Smooth muscle cell (in vitro differentiated cells): ENCODE data around the gene ANKRD6. TPM values are rescaled to one million over a fixed set of nuclear protein-coding genes. Genes with fewer than 3 reads are reported as not detected.

ENCODE experiments used
- DNase-seq: peaks from one replicate; lab custom pipeline; 2025; ENCODE audit not compliant: unreplicated experiment; lab: John Stamatoyannopoulos, UW
- H2AFZ ChIP-seq: fragments of 200-600 bp; sonication (generic); 2 replicates; pipeline ENCODE4 v1.6.0; 2016; ENCODE audit warnings: antibody characterized with exemption, low read depth, mild to moderate bottlenecking
- H3F3A ChIP-seq: fragments of 200-600 bp; sonication (generic); 2 replicates; pipeline ENCODE4 v1.6.0; 2017; ENCODE audit warnings: antibody characterized with exemption, low read depth
- H3K27ac ChIP-seq: fragments of 200-600 bp; sonication (generic); 2 replicates; pipeline ENCODE4 v1.5.1; 2016; ENCODE audit warnings: low read depth, mild to moderate bottlenecking
- H3K27me3 ChIP-seq: fragments of 200-600 bp; sonication (generic); 2 replicates; pipeline ENCODE4 v1.6.1; 2016; ENCODE audit warnings: low read depth, mild to moderate bottlenecking
- H3K36me3 ChIP-seq: fragments of 200-600 bp; sonication (generic); 2 replicates; pipeline ENCODE4 v1.5.1; 2016; ENCODE audit warnings: low read depth
- H3K4me1 ChIP-seq: fragments of 200-600 bp; sonication (generic); 2 replicates; pipeline ENCODE4 v1.5.1; 2016; ENCODE audit warnings: low read depth
- H3K4me2 ChIP-seq: fragments of 200-600 bp; sonication (generic); 2 replicates; pipeline ENCODE4 v1.6.0; 2016; ENCODE audit warnings: mild to moderate bottlenecking
- H3K4me3 ChIP-seq: fragments of 200-600 bp; sonication (generic); 2 replicates; pipeline ENCODE4 v1.5.1; 2016; ENCODE audit warnings: mild to moderate bottlenecking
- H3K79me2 ChIP-seq: fragments of 200-600 bp; sonication (generic); 2 replicates; pipeline ENCODE4 v1.6.0; 2016; ENCODE audit warnings: low read depth, mild to moderate bottlenecking
- H3K9ac ChIP-seq: fragments of 200-600 bp; sonication (generic); 2 replicates; pipeline ENCODE4 v1.6.0; 2016; ENCODE audit warnings: low read depth
- H3K9me3 ChIP-seq: fragments of 200-600 bp; sonication (generic); replicated peaks from 2 replicates; pipeline ENCODE4 v1.5.1; 2016; ENCODE audit warnings: low read depth
- H4K20me1 ChIP-seq: fragments of 200-600 bp; sonication (generic); 2 replicates; pipeline ENCODE4 v1.6.0; 2016; ENCODE audit warnings: low read depth
- CTCF ChIP-seq: fragments of 200-600 bp; sonication (generic); IDR thresholded peaks from 2 replicates; pipeline ENCODE4 v1.5.1; 2017; ENCODE audit warnings: borderline replicate concordance, mild to moderate bottlenecking, antibody characterized with exemption; ENCODE audit not compliant: insufficient read depth, poor library complexity, severe bottlenecking
- WGBS: methylation state at CpG from one replicate; pipeline ENCODE4 v1.1.7; 2016; ENCODE audit warnings: low lambda C conversion rate; 5-methylcytosine and 5-hydroxymethylcytosine counted together
- polyA plus RNA-seq: library from polyadenylated mRNA; unstranded; fragments of >200 nt; fragmentation: Nextera tagmentation; extraction: Ambion mirVana; gene quantifications from 2 replicates; pipeline ENCODE4 v1.2.1, GENCODE V29; 2016
- total RNA-seq: library from RNA; depleted of rRNA; stranded (reverse); fragments of >200 nt; gene quantifications from 2 replicates; pipeline ENCODE4 v1.2.3, GENCODE V29; 2014

The ANKRD6 gene
- total and polyA plus RNA-seq, 2 experiments from 2014 or later: 5.2 to 10.7 TPM

DNA sequence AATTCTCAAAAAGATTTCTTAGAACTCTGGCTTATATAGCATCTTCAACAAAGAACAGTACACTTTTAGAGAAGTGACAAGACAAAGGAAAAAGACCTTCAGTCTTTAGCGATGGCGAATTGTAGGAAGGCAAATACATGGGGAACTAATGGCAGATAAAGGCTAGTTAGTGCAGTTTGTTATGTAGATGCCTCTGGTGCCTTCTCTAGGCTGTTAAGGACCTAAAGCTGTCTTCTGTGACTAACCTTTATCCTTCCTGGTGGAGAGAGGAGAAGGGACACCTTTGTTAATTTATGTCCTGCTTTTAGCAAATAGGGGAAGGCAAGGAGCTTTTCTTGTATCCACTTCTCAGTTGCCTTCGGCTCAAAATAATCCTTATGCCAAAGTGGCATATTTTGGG, 7.2 kb downstream of the ANKRD6 start:
- H3K9me3 ChIP-seq: no peaks in the 10 kb centered on the region
- H3F3A ChIP-seq: no peaks in the 10 kb centered on the region
- no peak for TF ChIP-seq CTCF
- WGBS: 84% methylated on average over 3 of the region's 3 CpGs
- H3K4me3 ChIP-seq: no peak overlapping the region
- H3K27me3 ChIP-seq: no peaks in the 10 kb centered on the region
- no peak for DNase-seq
- H3K27ac ChIP-seq: no peak overlapping the region
- no peaks in the 10 kb centered on the region for H4K20me1 ChIP-seq
- H2AFZ ChIP-seq: no peak overlapping the region
- H3K9ac ChIP-seq: no peak overlapping the region
- peaks cover 13% of the 10 kb centered on the region for H3K4me1 ChIP-seq
- H3K79me2 ChIP-seq: peaks cover 8% of the 10 kb centered on the region
- no peak overlapping the region for H3K4me2 ChIP-seq
- H3K36me3 ChIP-seq: no peaks in the 10 kb centered on the region

GRCh38 chr6:89443658-89444057, 10.7 kb downstream of the ANKRD6 start:
- TF ChIP-seq CTCF: no peak
- Histone ChIP-seq H3K4me2 (no peak overlapping the region), H4K20me1 (no peaks in the 10 kb centered on the region), H3K27ac (no peak overlapping the region), H3K4me3 (no peak overlapping the region), H2AFZ (no peak overlapping the region), H3K79me2 (peaks cover 16% of the 10 kb centered on the region), H3K9me3 (no peaks in the 10 kb centered on the region), H3K27me3 (no peaks in the 10 kb centered on the region), H3K9ac (no peak overlapping the region), H3K36me3 (no peaks in the 10 kb centered on the region), H3F3A (no peaks in the 10 kb centered on the region), H3K4me1 (no peaks in the 10 kb centered on the region)
- no peak for DNase-seq
- 78% methylated on average over 5 of the region's 5 CpGs for whole genome bisulfite sequencing

DNA sequence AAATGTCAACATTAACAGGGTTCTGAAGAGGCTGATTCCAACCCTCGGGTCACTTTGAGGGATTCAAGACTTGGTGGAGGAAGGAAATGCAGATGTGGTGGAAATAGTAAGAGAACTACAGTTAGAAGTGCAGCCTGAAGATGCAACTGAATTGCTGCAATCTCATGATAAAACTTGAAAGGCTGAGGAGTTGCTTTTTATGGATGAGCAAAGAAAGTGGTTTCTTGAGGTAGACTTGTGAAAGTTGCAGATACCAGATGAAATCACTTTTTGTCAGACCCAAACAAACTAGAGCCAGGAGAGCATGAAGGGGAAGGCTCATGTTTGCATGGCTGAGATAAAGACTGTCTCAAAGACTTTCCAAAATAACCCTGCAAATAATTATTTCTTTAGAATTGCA, 16.2 kb downstream of the ANKRD6 start:
- H3K4me3 ChIP-seq: no peak overlapping the region
- DNase-seq: no peak

More for the DNA sequence above, 16.2 kb downstream of the ANKRD6 start:
- H3K27ac ChIP-seq: no peak overlapping the region
- no peak for TF ChIP-seq CTCF
- no peak overlapping the region for H3K9ac ChIP-seq
- H3K4me2 ChIP-seq: no peak overlapping the region
- H3K79me2 ChIP-seq: peaks cover 8% of the 10 kb centered on the region
- H3F3A ChIP-seq: no peaks in the 10 kb centered on the region
- H4K20me1 ChIP-seq: peaks cover 18% of the 10 kb centered on the region
- 77% methylated on average over 1 of the region's 1 CpG for WGBS
- no peaks in the 10 kb centered on the region for H3K36me3 ChIP-seq
- H3K4me1 ChIP-seq: peaks cover 6% of the 10 kb centered on the region
- H3K9me3 ChIP-seq: no peaks in the 10 kb centered on the region
- H3K27me3 ChIP-seq: no peaks in the 10 kb centered on the region
- H2AFZ ChIP-seq: no peak overlapping the region
